Effector CD8-positive, alpha-beta T cell (primary cell): ENCODE results near the gene MAP1LC3B.

Experiments used
- DNase-seq: peaks from one replicate; lab custom pipeline; 2025; lab: John Stamatoyannopoulos, UW
- total RNA-seq, 4 experiments: gene quantifications; one replicate each; lab custom pipeline; 2026; lab: John Stamatoyannopoulos, UW

Gene MAP1LC3B
- 41.3 to 73.2 (median 61.0) reads per million in 4 experiments for total RNA-seq

GRCh38 chr16:87391950-87392820 is at the start of gene MAP1LC3B:
Gene MAP1LC3B (plus strand): TSS chr16:87392336. CDS start chr16:87392428, 92 bp downstream.
- peak; percentile 96 for DNase-seq

- DNase-seq, result no peak
These were observed 49.6 kb upstream of the MAP1LC3B start for GRCh38 chr16:87342504-87342903.

GRCh38 chr16:87342978-87343752 is 49.0 kb upstream of the MAP1LC3B start:
- no peak for DNase-seq

GRCh38 chr16:87343753-87344050 is 48.4 kb upstream of the MAP1LC3B start:
- DNase-seq, result no peak

- DNase-seq, result no peak
These were observed 47.8 kb upstream of the MAP1LC3B start for GRCh38 chr16:87344165-87344930.

GRCh38 chr16:87344931-87345631 is 47.1 kb upstream of the MAP1LC3B start:
- DNase-seq, result peak; percentile 32

GRCh38 chr16:87345726-87346424 is 46.3 kb upstream of the MAP1LC3B start:
- DNase-seq, result no peak

- DNase-seq, result no peak
These were observed 45.5 kb upstream of the MAP1LC3B start for GRCh38 chr16:87346517-87347060.

GRCh38 chr16:87347932-87348615 is 44.1 kb upstream of the MAP1LC3B start:
- no peak for DNase-seq

GRCh38 chr16:87348616-87349157 is 43.4 kb upstream of the MAP1LC3B start:
- no peak for DNase-seq

GRCh38 chr16:87350031-87350430 is 42.1 kb upstream of the MAP1LC3B start:
- no peak for DNase-seq

- no peak for DNase-seq
These were observed 41.3 kb upstream of the MAP1LC3B start for GRCh38 chr16:87350681-87351319.

- DNase-seq, result no peak
These were observed 40.8 kb upstream of the MAP1LC3B start for GRCh38 chr16:87351320-87351698.

- DNase-seq, result no peak
These were observed 39.3 kb upstream of the MAP1LC3B start for GRCh38 chr16:87352818-87353217.

GRCh38 chr16:87353613-87354012 is 38.5 kb upstream of the MAP1LC3B start:
- no peak for DNase-seq

- no peak for DNase-seq
These were observed 35.7 kb upstream of the MAP1LC3B start for GRCh38 chr16:87356491-87356853.

- DNase-seq, result no peak
These were observed 33.9 kb upstream of the MAP1LC3B start for GRCh38 chr16:87358250-87358649.

GRCh38 chr16:87358696-87359095 is 33.4 kb upstream of the MAP1LC3B start:
- no peak for DNase-seq

- no peak for DNase-seq
These were observed 33.0 kb upstream of the MAP1LC3B start for GRCh38 chr16:87359121-87359520.
